Astrocyte (in vitro differentiated cells and primary cell): ENCODE data around the gene C1orf94. TPM values are rescaled to one million over a fixed set of nuclear protein-coding genes. Genes with fewer than 3 reads are reported as not detected.

Experiments
- DNase-seq: peaks from one replicate; pipeline ENCODE4 v3.0.0-alpha.2; 2010; ENCODE audit warnings: low read depth
- FAIRE-seq: peaks from 2 replicates; lab custom pipeline; 2011; peaks lifted over from hg19 to GRCh38; lab: Jason Lieb, UNC
- H2AFZ ChIP-seq: 2 replicates; pipeline ENCODE4 v1.6.0; 2012; ENCODE audit warnings: low read depth, low read length, inconsistent platforms
- H3K27ac ChIP-seq: 2 replicates; pipeline ENCODE4 v1.5.1; 2011; ENCODE audit warnings: low read depth, low read length, inconsistent platforms
- H3K27me3 ChIP-seq: 2 replicates; pipeline ENCODE4 v1.6.0; 2011; ENCODE audit warnings: low read length, inconsistent platforms; ENCODE audit not compliant: insufficient read depth
- H3K36me3 ChIP-seq: 2 replicates; pipeline ENCODE4 v1.5.1; 2011; ENCODE audit warnings: low read length, inconsistent platforms; ENCODE audit not compliant: insufficient read depth
- H3K4me1 ChIP-seq: 2 replicates; pipeline ENCODE4 v1.5.1; 2011; ENCODE audit warnings: low read length, inconsistent platforms; ENCODE audit not compliant: insufficient read depth
- H3K4me2 ChIP-seq: 2 replicates; pipeline ENCODE4 v1.6.0; 2012; ENCODE audit warnings: low read length, inconsistent platforms
- H3K4me3 ChIP-seq: 2 replicates; pipeline ENCODE4 v1.5.1; 2011; ENCODE audit warnings: low read depth, mild to moderate bottlenecking, low read length, inconsistent platforms; ENCODE audit not compliant: insufficient read depth
- H3K79me2 ChIP-seq: 2 replicates; pipeline ENCODE4 v1.6.0; 2012; ENCODE audit warnings: mild to moderate bottlenecking, low read length, inconsistent platforms; ENCODE audit not compliant: insufficient read depth
- H3K9ac ChIP-seq: 2 replicates; pipeline ENCODE4 v1.6.0; 2012; ENCODE audit warnings: mild to moderate bottlenecking, low read length, inconsistent platforms
- H3K9me3 ChIP-seq: 2 replicates; pipeline ENCODE4 v1.5.1; 2012; ENCODE audit warnings: low read depth, mild to moderate bottlenecking, low read length, inconsistent platforms; ENCODE audit not compliant: insufficient read depth
- H4K20me1 ChIP-seq: 2 replicates; pipeline ENCODE4 v1.6.0; 2012; ENCODE audit warnings: low read length, inconsistent platforms; ENCODE audit not compliant: insufficient read depth
- H3K27ac Mint-ChIP-seq: one replicate; pipeline ENCODE4 v1.8.0; 2021; ENCODE audit warnings: mild to moderate bottlenecking, mixed read lengths; ENCODE audit not compliant: unreplicated experiment
- H3K27me3 Mint-ChIP-seq: one replicate; pipeline ENCODE4 v1.8.0; 2021; ENCODE audit warnings: low read depth, mixed read lengths; ENCODE audit not compliant: unreplicated experiment
- H3K36me3 Mint-ChIP-seq: one replicate; pipeline ENCODE4 v1.8.0; 2021; ENCODE audit warnings: low read depth, mixed read lengths; ENCODE audit not compliant: unreplicated experiment
- H3K4me1 Mint-ChIP-seq: one replicate; pipeline ENCODE4 v1.8.0; 2021; ENCODE audit warnings: low read depth, mixed read lengths; ENCODE audit not compliant: unreplicated experiment
- H3K4me3 Mint-ChIP-seq: one replicate; pipeline ENCODE4 v1.8.0; 2021; ENCODE audit warnings: mild to moderate bottlenecking, moderate library complexity, mixed read lengths; ENCODE audit not compliant: unreplicated experiment
- H3K9me3 Mint-ChIP-seq: one replicate; pipeline ENCODE4 v1.8.0; 2021; ENCODE audit warnings: mild to moderate bottlenecking, mixed read lengths; ENCODE audit not compliant: unreplicated experiment
- EZH2 ChIP-seq: IDR thresholded peaks from 2 replicates; pipeline ENCODE4 v1.6.1; 2012; ENCODE audit warnings: mild to moderate bottlenecking, low read length, inconsistent platforms; ENCODE audit not compliant: insufficient read depth
- total RNA-seq: library from RNA; stranded (reverse); gene quantifications from 2 replicates; pipeline ENCODE4 v1.2.1, GENCODE V29; 2021
- TF ChIP-seq, protein P1 (sequence below): IDR thresholded peaks from 2 replicates; pipeline ENCODE4 v1.5.1; 2011; ENCODE audit warnings: low read depth, mild to moderate bottlenecking, inconsistent platforms, low read length, moderate library complexity; ENCODE audit not compliant: insufficient read depth

The C1orf94 gene
- total RNA-seq, 1 donor from 2014 or later, result 0.70 TPM

DNA sequence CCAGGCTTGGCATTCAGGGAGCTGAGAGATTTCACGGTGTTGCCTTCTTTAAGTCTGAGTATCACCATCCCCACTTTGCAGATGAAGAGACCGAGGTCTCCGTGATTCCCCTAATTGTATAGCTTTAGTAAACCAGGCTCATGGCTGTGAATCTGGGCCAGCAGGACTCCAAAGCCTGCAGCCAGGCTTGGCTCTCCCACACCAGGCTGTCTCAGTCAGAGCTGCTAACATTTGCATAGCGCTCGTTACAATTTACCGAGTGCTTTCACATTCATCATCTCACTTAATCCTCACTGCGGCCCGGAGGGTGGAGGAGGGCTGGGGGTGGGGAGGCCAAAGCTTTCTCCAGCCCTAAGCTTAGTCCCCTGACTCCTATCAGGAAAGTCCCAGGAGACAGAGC lies 11.7 kb downstream of the C1orf94 start:
- Histone ChIP-seq H3K4me3 (no peak overlapping the region), H3K79me2 (no peaks in the 10 kb centered on the region), H3K27ac (no peak overlapping the region), H3K36me3 (no peaks in the 10 kb centered on the region), H3K4me2 (peak overlapping the region; percentile 30), H3K9me3 (peaks cover 6% of the 10 kb centered on the region), H3K9ac (no peak overlapping the region), H3K27me3 (peaks cover 5% of the 10 kb centered on the region), H3K4me1 (no peaks in the 10 kb centered on the region), H4K20me1 (no peaks in the 10 kb centered on the region), H2AFZ (no peak overlapping the region)
- FAIRE-seq (no peak), DNase-seq (no peak)
- peaks cover 3% of the 10 kb centered on the region for H3K9me3 Mint-ChIP-seq
- H3K4me1 Mint-ChIP-seq, result no peaks in the 10 kb centered on the region
- H3K27ac Mint-ChIP-seq, result no peak overlapping the region
- H3K36me3 Mint-ChIP-seq, result no peaks in the 10 kb centered on the region
- peaks cover 49% of the 10 kb centered on the region for H3K27me3 Mint-ChIP-seq
- TF ChIP-seq EZH2, result no peak
- TF ChIP-seq, protein P1, sequence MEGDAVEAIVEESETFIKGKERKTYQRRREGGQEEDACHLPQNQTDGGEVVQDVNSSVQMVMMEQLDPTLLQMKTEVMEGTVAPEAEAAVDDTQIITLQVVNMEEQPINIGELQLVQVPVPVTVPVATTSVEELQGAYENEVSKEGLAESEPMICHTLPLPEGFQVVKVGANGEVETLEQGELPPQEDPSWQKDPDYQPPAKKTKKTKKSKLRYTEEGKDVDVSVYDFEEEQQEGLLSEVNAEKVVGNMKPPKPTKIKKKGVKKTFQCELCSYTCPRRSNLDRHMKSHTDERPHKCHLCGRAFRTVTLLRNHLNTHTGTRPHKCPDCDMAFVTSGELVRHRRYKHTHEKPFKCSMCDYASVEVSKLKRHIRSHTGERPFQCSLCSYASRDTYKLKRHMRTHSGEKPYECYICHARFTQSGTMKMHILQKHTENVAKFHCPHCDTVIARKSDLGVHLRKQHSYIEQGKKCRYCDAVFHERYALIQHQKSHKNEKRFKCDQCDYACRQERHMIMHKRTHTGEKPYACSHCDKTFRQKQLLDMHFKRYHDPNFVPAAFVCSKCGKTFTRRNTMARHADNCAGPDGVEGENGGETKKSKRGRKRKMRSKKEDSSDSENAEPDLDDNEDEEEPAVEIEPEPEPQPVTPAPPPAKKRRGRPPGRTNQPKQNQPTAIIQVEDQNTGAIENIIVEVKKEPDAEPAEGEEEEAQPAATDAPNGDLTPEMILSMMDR, result no peak
- H3K4me3 Mint-ChIP-seq, result no peak overlapping the region

DNA sequence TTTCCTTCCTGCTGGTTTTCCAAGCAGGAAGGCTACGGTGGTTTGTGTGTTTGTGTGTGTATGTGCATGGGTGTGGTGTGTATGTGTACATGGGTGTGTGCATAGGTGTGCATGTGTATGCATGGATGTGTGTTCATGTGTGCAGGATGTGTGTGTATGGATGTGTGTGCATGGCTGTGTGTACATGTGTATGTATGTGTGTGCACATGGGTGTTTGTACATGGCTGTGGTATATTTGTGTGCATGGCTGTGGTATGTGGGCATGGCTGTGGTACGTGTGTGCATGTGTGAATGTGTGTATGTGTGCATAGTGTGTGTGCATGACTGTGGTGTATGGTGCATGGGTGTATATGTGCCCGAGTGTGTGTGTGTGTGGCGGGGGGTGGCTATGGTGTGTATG lies 12.3 kb downstream of the C1orf94 start:
- no peaks in the 10 kb centered on the region for H3K36me3 ChIP-seq
- H3K9ac ChIP-seq, result no peak overlapping the region
- no peak overlapping the region for H3K27ac ChIP-seq
- no peak for DNase-seq
- FAIRE-seq, result no peak
- H2AFZ ChIP-seq, result no peak overlapping the region
- no peaks in the 10 kb centered on the region for H3K4me1 ChIP-seq
- H3K27me3 ChIP-seq, result peaks cover 5% of the 10 kb centered on the region
- no peaks in the 10 kb centered on the region for H3K4me1 Mint-ChIP-seq
- H3K4me2 ChIP-seq, result no peak overlapping the region
- no peak overlapping the region for H3K27ac Mint-ChIP-seq
- no peaks in the 10 kb centered on the region for H4K20me1 ChIP-seq
- H3K4me3 ChIP-seq, result no peak overlapping the region
- peaks cover 46% of the 10 kb centered on the region for H3K27me3 Mint-ChIP-seq
- no peaks in the 10 kb centered on the region for H3K36me3 Mint-ChIP-seq
- no peaks in the 10 kb centered on the region for H3K79me2 ChIP-seq
- H3K9me3 ChIP-seq, result peaks cover 6% of the 10 kb centered on the region
- peaks cover 3% of the 10 kb centered on the region for H3K9me3 Mint-ChIP-seq
- H3K4me3 Mint-ChIP-seq, result no peak overlapping the region
- no peak for TF ChIP-seq EZH2
- TF ChIP-seq, protein P1, result no peak

DNA sequence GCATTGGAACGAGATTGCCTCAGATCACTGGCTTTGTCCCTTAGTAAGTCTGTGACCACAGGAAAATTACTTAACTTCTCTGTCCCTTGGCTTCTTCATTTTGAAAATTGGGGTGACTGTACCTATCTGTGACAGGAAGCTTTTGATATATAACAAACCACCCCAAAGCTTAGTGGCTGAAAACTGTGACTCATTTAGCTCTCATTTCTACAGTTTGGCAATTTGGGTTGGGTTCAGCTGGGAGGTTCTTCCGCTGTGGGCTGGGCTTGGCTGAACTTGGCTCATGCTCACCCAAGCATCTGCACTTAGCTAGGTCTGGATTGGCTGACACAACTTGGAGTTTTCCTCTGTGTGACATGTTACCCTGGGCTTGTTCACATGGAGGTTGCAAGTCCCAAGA lies 14.0 kb downstream of the C1orf94 start:
- peaks cover 3% of the 10 kb centered on the region for H3K9me3 Mint-ChIP-seq
- TF ChIP-seq EZH2, result no peak
- TF ChIP-seq, protein P1, result no peak
- H3K4me2 ChIP-seq, result no peak overlapping the region
- H3K4me3 ChIP-seq, result no peak overlapping the region
- no peak overlapping the region for H3K9ac ChIP-seq
- H3K4me1 ChIP-seq, result no peaks in the 10 kb centered on the region
- no peaks in the 10 kb centered on the region for H3K36me3 ChIP-seq
- no peak for FAIRE-seq
- peaks cover 5% of the 10 kb centered on the region for H3K27me3 ChIP-seq
- no peaks in the 10 kb centered on the region for H3K36me3 Mint-ChIP-seq
- H3K79me2 ChIP-seq, result no peaks in the 10 kb centered on the region
- H3K27me3 Mint-ChIP-seq, result peaks cover 41% of the 10 kb centered on the region
- no peak overlapping the region for H3K27ac Mint-ChIP-seq
- peaks cover 6% of the 10 kb centered on the region for H3K9me3 ChIP-seq
- H3K4me3 Mint-ChIP-seq, result no peak overlapping the region
- no peaks in the 10 kb centered on the region for H4K20me1 ChIP-seq
- no peak overlapping the region for H3K27ac ChIP-seq
- no peaks in the 10 kb centered on the region for H3K4me1 Mint-ChIP-seq
- DNase-seq, result no peak
- H2AFZ ChIP-seq, result no peak overlapping the region
